GM12878 (cell line): ENCODE measurements around the gene FANCE. TPM values are rescaled to one million over a fixed set of nuclear protein-coding genes. Genes with fewer than 3 reads are reported as not detected.

Source experiments
- ATAC-seq: fragments of 200-7000 bp; cut with Tn5 transposase; 3 replicates; pipeline ENCODE4 v1.9.1; 2020; ENCODE audit warnings: mild to moderate bottlenecking, moderate library complexity
- BruUV-seq: library from RNA; stranded (reverse); fragments of 400-500 nt; replicated peaks from 2 replicates; lab custom pipeline; 2021; lab: Mats Ljungman, UMichigan
- CTCF ChIA-PET: fragments of 300-600 bp; sonication (Branson Sonifier 250); formaldehyde crosslinking; extraction: SDS; loops from one replicate; lab custom pipeline; 2021; ENCODE audit warnings: inconsistent platforms; lab: Yijun Ruan, JAX
- POLR2A ChIA-PET: fragments of 350-600 bp; formaldehyde crosslinking; extraction: SDS; loops from one replicate; lab custom pipeline; 2021; ENCODE audit warnings: inconsistent platforms; lab: Charles Lee
- RAD21 ChIA-PET: fragments of 300-600 bp; sonication (Branson Sonifier 250); formaldehyde crosslinking; loops from one replicate; lab custom pipeline; 2023; ENCODE audit warnings: antibody characterized with exemption; ENCODE audit not compliant: unreplicated experiment; lab: Charles Lee
- SMC1A ChIA-PET: fragments of 300-600 bp; sonication (Branson Sonifier 250); formaldehyde crosslinking; loops from one replicate; lab custom pipeline; 2023; ENCODE audit not compliant: unreplicated experiment, uncharacterized antibody; lab: Charles Lee
- DNase-seq: peaks from one replicate; pipeline ENCODE4 v3.0.0-alpha.2; 2011; ENCODE audit warnings: low read depth, low spot score
- FAIRE-seq: peaks from 3 replicates; lab custom pipeline; 2011; peaks lifted over from hg19 to GRCh38; lab: Jason Lieb, UNC
- H2AFZ ChIP-seq: 2 replicates; pipeline ENCODE4 v1.6.0; 2011; ENCODE audit warnings: low read depth, low read length, control low read depth; ENCODE audit not compliant: control insufficient read depth
- H3K27ac ChIP-seq: 2 replicates; pipeline ENCODE4 v1.5.1; 2011; ENCODE audit warnings: control low read depth; ENCODE audit not compliant: control insufficient read depth, insufficient read depth
- H3K27me3 ChIP-seq, 2 experiments: replicated peaks in 1 of 2; 2 replicates each; pipeline versions ENCODE4 v1.6.0 to v1.6.1; 2011; ENCODE audit warnings: low read length in 1 of 2; ENCODE audit not compliant: control insufficient read depth in 2 of 2, insufficient read depth in 2 of 2
- H3K36me3 ChIP-seq, 2 experiments: 2 replicates each; pipeline ENCODE4 v1.5.1; 2011; ENCODE audit warnings: low read length in 1 of 2; ENCODE audit not compliant: control insufficient read depth in 2 of 2, insufficient read depth in 2 of 2
- H3K4me1 ChIP-seq: 2 replicates; pipeline ENCODE4 v1.6.1; 2011; ENCODE audit warnings: mild to moderate bottlenecking, low read length, moderate library complexity, mixed read lengths; ENCODE audit not compliant: control insufficient read depth, insufficient read depth
- H3K4me2 ChIP-seq: 2 replicates; pipeline ENCODE4 v1.6.0; 2011; ENCODE audit warnings: control low read depth; ENCODE audit not compliant: control insufficient read depth, insufficient read depth
- H3K4me3 ChIP-seq: fragments of 200-600 bp; sonication (generic); 2 replicates; pipeline ENCODE4 v1.5.1; 2016
- H3K79me2 ChIP-seq: 2 replicates; pipeline ENCODE4 v1.6.0; 2011; ENCODE audit warnings: low read length; ENCODE audit not compliant: control insufficient read depth, insufficient read depth
- H3K9ac ChIP-seq: 2 replicates; pipeline ENCODE4 v1.8.0; 2011; ENCODE audit warnings: low read length, control low read depth, mixed read lengths; ENCODE audit not compliant: control insufficient read depth, insufficient read depth
- H3K9me3 ChIP-seq: replicated peaks from 3 replicates; pipeline ENCODE4 v1.5.1; 2011; ENCODE audit warnings: mild to moderate bottlenecking, low read length; ENCODE audit not compliant: control insufficient read depth, insufficient read depth
- H4K20me1 ChIP-seq: 2 replicates; pipeline ENCODE4 v1.6.0; 2011; ENCODE audit not compliant: control insufficient read depth, insufficient read depth
- CHD1 ChIP-seq: IDR thresholded peaks from 2 replicates; pipeline ENCODE4 v1.6.1; 2012; ENCODE audit warnings: low read depth, low read length, improper control_type of control experiment
- IKZF1 ChIP-seq: fragments of 450-650 bp; conservative IDR thresholded peaks from 2 replicates; pipeline ENCODE4 v1.6.1; 2017; ENCODE audit warnings: antibody characterized with exemption, mild to moderate bottlenecking
- KDM1A ChIP-seq: fragments of 200-600 bp; sonication (generic); IDR thresholded peaks from 2 replicates; pipeline ENCODE4 v1.6.1; 2016; ENCODE audit warnings: borderline replicate concordance
- MEF2B ChIP-seq: fragments of 450-650 bp; IDR thresholded peaks from 2 replicates; pipeline ENCODE4 v1.6.1; 2018; ENCODE audit warnings: mild to moderate bottlenecking, moderate library complexity; ENCODE audit not compliant: partially characterized antibody, poor library complexity, severe bottlenecking
- NR2C2 ChIP-seq: IDR thresholded peaks from 2 replicates; pipeline ENCODE4 v1.6.1; 2011; ENCODE audit warnings: borderline replicate concordance, low read depth; ENCODE audit not compliant: control insufficient read depth, insufficient read length
- NR2F1 ChIP-seq: fragments of 450-650 bp; conservative IDR thresholded peaks from 2 replicates; pipeline ENCODE4 v1.6.1; 2017; ENCODE audit warnings: mild to moderate bottlenecking
- RCOR1 ChIP-seq: conservative IDR thresholded peaks from 2 replicates; pipeline ENCODE4 v1.6.1; 2012; ENCODE audit warnings: low read depth, low read length, improper control_type of control experiment
- REST ChIP-seq: IDR thresholded peaks from 2 replicates; pipeline ENCODE4 v1.6.1; 2012; ENCODE audit warnings: mild to moderate bottlenecking, low read depth, low read length
- SMAD5 ChIP-seq: IDR thresholded peaks from 2 replicates; pipeline ENCODE4 v1.6.1; 2016; ENCODE audit warnings: antibody characterized with exemption, low read depth
- USF1 ChIP-seq: IDR thresholded peaks from 2 replicates; pipeline ENCODE4 v1.6.1; 2011; ENCODE audit warnings: borderline replicate concordance, low read depth, mild to moderate bottlenecking, moderate library complexity, mixed read lengths, low read length; ENCODE audit not compliant: insufficient read depth; ENCODE audit errors: extremely low read length
- ZBED1 ChIP-seq: IDR thresholded peaks from 2 replicates; pipeline ENCODE4 v1.6.1; 2016; ENCODE audit warnings: borderline replicate concordance
- ZNF274 ChIP-seq: IDR thresholded peaks from one replicate; pipeline ENCODE4 v1.8.0; 2011; ENCODE audit not compliant: insufficient read length, insufficient read depth
- WGBS: methylation state at CpG from one replicate; pipeline ENCODE4 v1.1.6; 2016; ENCODE audit warnings: low lambda C conversion rate; ENCODE audit not compliant: insufficient replicate concordance, insufficient coverage; ENCODE audit errors: missing lambda C conversion rate; 5-methylcytosine and 5-hydroxymethylcytosine counted together
- in situ Hi-C: fragments of 300-500 bp; cut with MboI; formaldehyde crosslinking; loops from 9 replicates; pipeline ENCODE4 v1.14.3; 2018; ENCODE audit warnings: mixed read lengths
- intact Hi-C: fragments of 100-400 bp; cut with micrococcal nuclease; formaldehyde crosslinking; loops from one replicate; pipeline ENCODE4 v1.14.2; 2022; ENCODE audit not compliant: unreplicated experiment
- polyA plus RNA-seq, 11 experiments: library from polyadenylated mRNA; depleted of rRNA in 4 of 11; unstranded in 6 of 11; stranded (reverse) in 5 of 11; fragments of >200 nt; fragmentation: Nextera tagmentation in 4 of 11; fragmentation: Illumina TruSeq in 1 of 11; extraction: Ambion mirVana in 4 of 11; extraction: Trizol in 1 of 11; gene quantifications; 1 replicate in 1 of 11; 2 replicates in 10 of 11; pipeline versions ENCODE4 v1.2.1 to v1.2.3, GENCODE V29; 2011 to 2016; ENCODE audit warnings: inconsistent platforms in 2 of 11, missing spikeins in 2 of 11, low read depth in 1 of 11
- total RNA-seq, 4 experiments: library from RNA; depleted of rRNA in 3 of 4; stranded (reverse); fragments of >200 nt in 3 of 4; fragmentation: Illumina TruSeq in 1 of 4; extraction: Trizol in 1 of 4; gene quantifications; 2 replicates each; pipeline versions ENCODE4 v1.2.1 to v1.2.3, GENCODE V29; 2013 to 2021
- TF ChIP-seq, protein P1 (sequence below): fragments of 450-650 bp; IDR thresholded peaks from 2 replicates; pipeline ENCODE4 v1.6.1; 2016; ENCODE audit warnings: mild to moderate bottlenecking
- TF ChIP-seq, protein P2 (sequence below): fragments of 450-650 bp; IDR thresholded peaks from 2 replicates; pipeline ENCODE4 v1.6.1; 2017; ENCODE audit warnings: antibody characterized with exemption, mild to moderate bottlenecking, moderate library complexity

FANCE gene
- total and polyA plus RNA-seq, 10 of the 15 experiments (the other 5 are each of a cell fraction or from before 2014, with no cell fraction given) = 3.0 to 13.3 (median 8.1) TPM

- no peaks in the 10 kb centered on the region for H3K79me2 ChIP-seq
- ATAC-seq (no peak), DNase-seq (no peak), FAIRE-seq (no peak)
- ChIA-PET RAD21 (no interaction called here), CTCF (interaction anchor here (1.1 kb wide), 1 partner anchor 50 kb away, joined by 3 read pairs; no protein-coding TSS in a partner anchor), SMC1A (no interaction called here), POLR2A (interaction anchor here (0.6 kb wide), 1 partner anchor 579 kb away, joined by 4 read pairs; no protein-coding TSS in a partner anchor)
- no peak for TF ChIP-seq MEF2B
- no peak for TF ChIP-seq REST
- TF ChIP-seq, protein P1, sequence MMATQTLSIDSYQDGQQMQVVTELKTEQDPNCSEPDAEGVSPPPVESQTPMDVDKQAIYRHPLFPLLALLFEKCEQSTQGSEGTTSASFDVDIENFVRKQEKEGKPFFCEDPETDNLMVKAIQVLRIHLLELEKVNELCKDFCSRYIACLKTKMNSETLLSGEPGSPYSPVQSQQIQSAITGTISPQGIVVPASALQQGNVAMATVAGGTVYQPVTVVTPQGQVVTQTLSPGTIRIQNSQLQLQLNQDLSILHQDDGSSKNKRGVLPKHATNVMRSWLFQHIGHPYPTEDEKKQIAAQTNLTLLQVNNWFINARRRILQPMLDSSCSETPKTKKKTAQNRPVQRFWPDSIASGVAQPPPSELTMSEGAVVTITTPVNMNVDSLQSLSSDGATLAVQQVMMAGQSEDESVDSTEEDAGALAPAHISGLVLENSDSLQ = no peak
- no peak for TF ChIP-seq ZBED1
- no peak for TF ChIP-seq NR2F1
- TF ChIP-seq ZNF274 = no peak
- no peak for TF ChIP-seq KDM1A
- no peak for TF ChIP-seq NR2C2
- no peak for TF ChIP-seq USF1
- TF ChIP-seq IKZF1 = no peak
- no peak for TF ChIP-seq SMAD5
- TF ChIP-seq, protein P2, sequence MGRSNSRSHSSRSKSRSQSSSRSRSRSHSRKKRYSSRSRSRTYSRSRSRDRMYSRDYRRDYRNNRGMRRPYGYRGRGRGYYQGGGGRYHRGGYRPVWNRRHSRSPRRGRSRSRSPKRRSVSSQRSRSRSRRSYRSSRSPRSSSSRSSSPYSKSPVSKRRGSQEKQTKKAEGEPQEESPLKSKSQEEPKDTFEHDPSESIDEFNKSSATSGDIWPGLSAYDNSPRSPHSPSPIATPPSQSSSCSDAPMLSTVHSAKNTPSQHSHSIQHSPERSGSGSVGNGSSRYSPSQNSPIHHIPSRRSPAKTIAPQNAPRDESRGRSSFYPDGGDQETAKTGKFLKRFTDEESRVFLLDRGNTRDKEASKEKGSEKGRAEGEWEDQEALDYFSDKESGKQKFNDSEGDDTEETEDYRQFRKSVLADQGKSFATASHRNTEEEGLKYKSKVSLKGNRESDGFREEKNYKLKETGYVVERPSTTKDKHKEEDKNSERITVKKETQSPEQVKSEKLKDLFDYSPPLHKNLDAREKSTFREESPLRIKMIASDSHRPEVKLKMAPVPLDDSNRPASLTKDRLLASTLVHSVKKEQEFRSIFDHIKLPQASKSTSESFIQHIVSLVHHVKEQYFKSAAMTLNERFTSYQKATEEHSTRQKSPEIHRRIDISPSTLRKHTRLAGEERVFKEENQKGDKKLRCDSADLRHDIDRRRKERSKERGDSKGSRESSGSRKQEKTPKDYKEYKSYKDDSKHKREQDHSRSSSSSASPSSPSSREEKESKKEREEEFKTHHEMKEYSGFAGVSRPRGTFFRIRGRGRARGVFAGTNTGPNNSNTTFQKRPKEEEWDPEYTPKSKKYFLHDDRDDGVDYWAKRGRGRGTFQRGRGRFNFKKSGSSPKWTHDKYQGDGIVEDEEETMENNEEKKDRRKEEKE = no peak
- no peak for TF ChIP-seq CHD1
- no peak for TF ChIP-seq RCOR1
- H3K4me3 ChIP-seq = no peak overlapping the region
- H3K36me3 ChIP-seq = peaks cover 0 to 1% of the 10 kb centered on the region in 2 experiments; a peak in 1 of 4 replicates
- H3K9me3 ChIP-seq = no peaks in the 10 kb centered on the region
- H4K20me1 ChIP-seq = no peaks in the 10 kb centered on the region; the same call in 1 of the 2 replicates
- H3K9ac ChIP-seq = no peak overlapping the region
- no peak overlapping the region for H3K27ac ChIP-seq
- intact Hi-C loops (no loop called here), in situ Hi-C loops (no loop called here)
- H3K4me2 ChIP-seq = no peak overlapping the region
- WGBS = 46% methylated on average over 20 of the region's 20 CpGs
- no TSS peak for BruUV-seq
- H3K27me3 ChIP-seq = no peaks in the 10 kb centered on the region
- H3K4me1 ChIP-seq = peaks cover 11% of the 10 kb centered on the region
- H2AFZ ChIP-seq = no peak overlapping the region
These were observed 45.2 kb upstream of the FANCE start for GRCh38 chr6:35406711-35407485.
